ENCODE data around the gene NHS. TPM values are rescaled to one million over a fixed set of nuclear protein-coding genes. Genes with fewer than 3 reads are reported as not detected.

The NHS gene
- total RNA-seq, 1 experiment from 2014 or later, result 5.7 TPM

DNA sequence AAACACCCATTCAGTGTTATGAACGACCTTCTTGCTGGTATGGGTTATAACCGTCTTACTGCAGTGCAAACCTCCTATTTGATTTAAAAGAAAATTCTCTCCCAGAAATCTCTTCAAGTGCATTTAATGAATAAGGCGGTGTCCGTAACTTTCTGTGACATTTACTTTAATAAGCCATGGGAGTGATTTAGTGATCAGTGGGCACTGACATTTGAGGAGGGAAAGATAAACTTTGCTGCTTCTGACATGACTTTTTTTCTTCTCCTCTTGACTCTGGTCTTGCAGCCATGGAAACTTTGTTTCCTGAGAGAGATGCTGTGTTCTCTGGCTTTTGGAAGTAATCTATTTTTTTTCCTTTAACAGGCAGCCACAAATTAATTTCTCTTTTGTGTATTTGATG, 106.1 kb downstream of the NHS start:
- Histone ChIP-seq H3K4me2 (ENCODE audit: low read length) (no peak overlapping the region), H3K27ac (ENCODE audit: low read depth, low read length) (no peak overlapping the region), H2AFZ (ENCODE audit: low read depth, low read length, poor library complexity, severe bottlenecking) (no peak overlapping the region), H3K4me1 (ENCODE audit: control insufficient read depth in 1 of 2, insufficient read depth in 2 of 2, low read length in 2 of 2) (no peaks in the 10 kb centered on the region), H3K4me3 (replicated peaks in 1 of 2; ENCODE audit: low read depth in 1 of 2, low read length in 2 of 2) (no peak overlapping the region), H3K79me2 (ENCODE audit: insufficient read depth, low read length) (no peaks in the 10 kb centered on the region), H3K9ac (ENCODE audit: low read length) (no peak overlapping the region), H3K36me3 (ENCODE audit: control insufficient read depth in 1 of 2, insufficient read depth in 2 of 2, low read length in 2 of 2) (no peaks in the 10 kb centered on the region), H3K9me3 (ENCODE audit: control insufficient read depth in 1 of 2, insufficient read depth in 1 of 2, low read depth in 1 of 2, low read length in 2 of 2) (no peaks in the 10 kb centered on the region), H3K27me3 (ENCODE audit: insufficient read depth, low read length) (no peaks in the 10 kb centered on the region), H4K20me1 (ENCODE audit: insufficient read depth) (no peaks in the 10 kb centered on the region), H3K9me2 (ENCODE audit: insufficient read depth) (no peaks in the 10 kb centered on the region)
- ATAC-seq, result no peak
- no peak for DNase-seq (ENCODE audit: low read depth, low spot score)
- intact Hi-C loops (cut with micrococcal nuclease), result no loop called here
- POLR2A ChIA-PET, result no interaction called here
- RAD21 ChIA-PET (ENCODE audit: low non-redundant PET in 1 of 2, low total read pairs in 2 of 2, uncharacterized antibody in 2 of 2, unreplicated experiment in 2 of 2), result no interaction called here
- no TSS peak for BruUV-seq (replicated peaks)
- TF ChIP-seq, protein P1, sequence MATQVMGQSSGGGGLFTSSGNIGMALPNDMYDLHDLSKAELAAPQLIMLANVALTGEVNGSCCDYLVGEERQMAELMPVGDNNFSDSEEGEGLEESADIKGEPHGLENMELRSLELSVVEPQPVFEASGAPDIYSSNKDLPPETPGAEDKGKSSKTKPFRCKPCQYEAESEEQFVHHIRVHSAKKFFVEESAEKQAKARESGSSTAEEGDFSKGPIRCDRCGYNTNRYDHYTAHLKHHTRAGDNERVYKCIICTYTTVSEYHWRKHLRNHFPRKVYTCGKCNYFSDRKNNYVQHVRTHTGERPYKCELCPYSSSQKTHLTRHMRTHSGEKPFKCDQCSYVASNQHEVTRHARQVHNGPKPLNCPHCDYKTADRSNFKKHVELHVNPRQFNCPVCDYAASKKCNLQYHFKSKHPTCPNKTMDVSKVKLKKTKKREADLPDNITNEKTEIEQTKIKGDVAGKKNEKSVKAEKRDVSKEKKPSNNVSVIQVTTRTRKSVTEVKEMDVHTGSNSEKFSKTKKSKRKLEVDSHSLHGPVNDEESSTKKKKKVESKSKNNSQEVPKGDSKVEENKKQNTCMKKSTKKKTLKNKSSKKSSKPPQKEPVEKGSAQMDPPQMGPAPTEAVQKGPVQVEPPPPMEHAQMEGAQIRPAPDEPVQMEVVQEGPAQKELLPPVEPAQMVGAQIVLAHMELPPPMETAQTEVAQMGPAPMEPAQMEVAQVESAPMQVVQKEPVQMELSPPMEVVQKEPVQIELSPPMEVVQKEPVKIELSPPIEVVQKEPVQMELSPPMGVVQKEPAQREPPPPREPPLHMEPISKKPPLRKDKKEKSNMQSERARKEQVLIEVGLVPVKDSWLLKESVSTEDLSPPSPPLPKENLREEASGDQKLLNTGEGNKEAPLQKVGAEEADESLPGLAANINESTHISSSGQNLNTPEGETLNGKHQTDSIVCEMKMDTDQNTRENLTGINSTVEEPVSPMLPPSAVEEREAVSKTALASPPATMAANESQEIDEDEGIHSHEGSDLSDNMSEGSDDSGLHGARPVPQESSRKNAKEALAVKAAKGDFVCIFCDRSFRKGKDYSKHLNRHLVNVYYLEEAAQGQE (IDR thresholded peaks at IDR 0.05; ENCODE audit: low read depth), result no peak
- TF ChIP-seq, protein P2, sequence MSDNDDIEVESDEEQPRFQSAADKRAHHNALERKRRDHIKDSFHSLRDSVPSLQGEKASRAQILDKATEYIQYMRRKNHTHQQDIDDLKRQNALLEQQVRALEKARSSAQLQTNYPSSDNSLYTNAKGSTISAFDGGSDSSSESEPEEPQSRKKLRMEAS (IDR thresholded peaks at IDR 0.05), result no peak
- TF ChIP-seq, protein P3, sequence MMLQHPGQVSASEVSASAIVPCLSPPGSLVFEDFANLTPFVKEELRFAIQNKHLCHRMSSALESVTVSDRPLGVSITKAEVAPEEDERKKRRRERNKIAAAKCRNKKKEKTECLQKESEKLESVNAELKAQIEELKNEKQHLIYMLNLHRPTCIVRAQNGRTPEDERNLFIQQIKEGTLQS (IDR thresholded peaks at IDR 0.05), result no peak
- CTCF ChIA-PET, result no interaction called here

GRCh38 chrX:17484592-17484991, 109.6 kb downstream of the NHS start:
- no peak overlapping the region for H3K27ac ChIP-seq (ENCODE audit: low read depth, low read length)
- H3K79me2 ChIP-seq (ENCODE audit: insufficient read depth, low read length), result no peaks in the 10 kb centered on the region
- no peak overlapping the region for H3K4me2 ChIP-seq (ENCODE audit: low read length)
- ChIA-PET POLR2A (no interaction called here), CTCF (no interaction called here), RAD21 (ENCODE audit: low non-redundant PET in 1 of 2, low total read pairs in 2 of 2, uncharacterized antibody in 2 of 2, unreplicated experiment in 2 of 2) (no interaction called here)
- H3K9ac ChIP-seq (ENCODE audit: low read length), result no peak overlapping the region
- H3K9me2 ChIP-seq (ENCODE audit: insufficient read depth), result no peaks in the 10 kb centered on the region
- H3K9me3 ChIP-seq (ENCODE audit: control insufficient read depth in 1 of 2, insufficient read depth in 1 of 2, low read depth in 1 of 2, low read length in 2 of 2), result no peaks in the 10 kb centered on the region
- intact Hi-C loops (cut with micrococcal nuclease), result no loop called here
- ATAC-seq (no peak), DNase-seq (ENCODE audit: low read depth, low spot score) (no peak)
- no peak overlapping the region for H3K4me3 ChIP-seq (replicated peaks in 1 of 2; ENCODE audit: low read depth in 1 of 2, low read length in 2 of 2)
- H3K36me3 ChIP-seq (ENCODE audit: control insufficient read depth in 1 of 2, insufficient read depth in 2 of 2, low read length in 2 of 2), result no peaks in the 10 kb centered on the region
- no peaks in the 10 kb centered on the region for H3K27me3 ChIP-seq (ENCODE audit: insufficient read depth, low read length)
- no TSS peak for BruUV-seq (replicated peaks)
- no peaks in the 10 kb centered on the region for H4K20me1 ChIP-seq (ENCODE audit: insufficient read depth)
- H2AFZ ChIP-seq (ENCODE audit: low read depth, low read length, poor library complexity, severe bottlenecking), result no peak overlapping the region
- H3K4me1 ChIP-seq (ENCODE audit: control insufficient read depth in 1 of 2, insufficient read depth in 2 of 2, low read length in 2 of 2), result no peaks in the 10 kb centered on the region
- TF ChIP-seq CEBPB (IDR thresholded peaks at IDR 0.05; ENCODE audit: low read depth) (no peak), ZNF274 (IDR thresholded peaks at IDR 0.05; ENCODE audit: low read depth, low read length) (no peak), ZFX (IDR thresholded peaks at IDR 0.05) (no peak), FOSL1 (IDR thresholded peaks at IDR 0.05; ENCODE audit: low read depth) (no peak), POLR2AphosphoS5 (IDR thresholded peaks at IDR 0.05; ENCODE audit: low read depth, low read length) (no peak), EGR1 (IDR thresholded peaks at IDR 0.05; ENCODE audit: low read depth) (no peak), CTCF (IDR thresholded peaks at IDR 0.05 in 2 of 3, conservative IDR thresholded peaks at IDR 0.05 in 1 of 3; ENCODE audit: borderline replicate concordance in 1 of 3, insufficient read depth in 1 of 3, low read depth in 2 of 3, low read length in 2 of 3) (no peak)
- TF ChIP-seq, protein P1 (IDR thresholded peaks at IDR 0.05; ENCODE audit: low read depth), result no peak
- TF ChIP-seq, protein P3 (IDR thresholded peaks at IDR 0.05), result no peak
